Caco-2 (cell line): ENCODE data around the gene EIF1AD. TPM values are rescaled to one million over a fixed set of nuclear protein-coding genes. Genes with fewer than 3 reads are reported as not detected.

Source experiments
- BruUV-seq: library from RNA; stranded (reverse); fragments of 400-500 nt; replicated peaks from 2 replicates; lab custom pipeline; 2021; lab: Mats Ljungman, UMichigan
- CTCF ChIA-PET: fragments of 300-600 bp; sonication (Branson Sonifier 250); formaldehyde crosslinking; loops from one replicate; lab custom pipeline; 2022; ENCODE audit warnings: antibody characterized with exemption; lab: Charles Lee
- POLR2A ChIA-PET: fragments of 300-600 bp; sonication (Branson Sonifier 250); formaldehyde crosslinking; loops from one replicate; lab custom pipeline; 2022; ENCODE audit warnings: antibody characterized with exemption; lab: Charles Lee
- DNase-seq, 2 experiments: peaks; one replicate each; pipeline versions ENCODE4 v3.0.0 to v3.0.0-alpha.2; 2020 to 2022
- H3K27me3 ChIP-seq: replicated peaks from 2 replicates; pipeline ENCODE4 v1.6.0; 2011; ENCODE audit warnings: low read length; ENCODE audit not compliant: control insufficient read depth, insufficient read depth
- H3K36me3 ChIP-seq: 2 replicates; pipeline ENCODE4 v1.5.1; 2011; ENCODE audit warnings: low read length; ENCODE audit not compliant: control insufficient read depth, insufficient read depth
- H3K4me1 ChIP-seq: fragments of 250-450 bp; sonication (Bioruptor Pico); 2 replicates; pipeline ENCODE4 v1.5.1; 2020; ENCODE audit warnings: mild to moderate bottlenecking
- H3K4me3 ChIP-seq: 2 replicates; pipeline ENCODE4 v1.5.1; 2011; ENCODE audit warnings: low read depth, mild to moderate bottlenecking, control low read depth, low read length
- H3K9me3 ChIP-seq: fragments of 250-450 bp; sonication (Bioruptor Pico); 2 replicates; pipeline ENCODE4 v1.5.1; 2020; ENCODE audit warnings: mild to moderate bottlenecking, moderate library complexity
- H3K27ac Mint-ChIP-seq: one replicate; pipeline ENCODE4 v1.8.0; 2022; ENCODE audit warnings: mixed read lengths; ENCODE audit not compliant: unreplicated experiment
- H3K27me3 Mint-ChIP-seq: one replicate; pipeline ENCODE4 v1.8.0; 2022; ENCODE audit warnings: mixed read lengths; ENCODE audit not compliant: insufficient read depth, unreplicated experiment
- H3K36me3 Mint-ChIP-seq: one replicate; pipeline ENCODE4 v1.8.0; 2022; ENCODE audit warnings: mild to moderate bottlenecking, mixed read lengths; ENCODE audit not compliant: insufficient read depth, unreplicated experiment
- H3K4me1 Mint-ChIP-seq: one replicate; pipeline ENCODE4 v1.8.0; 2022; ENCODE audit warnings: low read depth, mixed read lengths; ENCODE audit not compliant: unreplicated experiment
- H3K4me3 Mint-ChIP-seq: one replicate; pipeline ENCODE4 v1.8.0; 2022; ENCODE audit warnings: mild to moderate bottlenecking, moderate library complexity, mixed read lengths; ENCODE audit not compliant: unreplicated experiment
- H3K9me3 Mint-ChIP-seq: one replicate; pipeline ENCODE4 v1.8.0; 2022; ENCODE audit warnings: mixed read lengths; ENCODE audit not compliant: unreplicated experiment
- intact Hi-C: fragments of 100-400 bp; cut with micrococcal nuclease; formaldehyde crosslinking; loops from one replicate; pipeline ENCODE4 v1.10.0; 2022; ENCODE audit not compliant: unreplicated experiment
- total RNA-seq: library from RNA; stranded (reverse); gene quantifications from 2 replicates; pipeline ENCODE4 v1.2.3, GENCODE V29; 2022
- TF ChIP-seq, protein P1 (sequence below), 2 experiments: fragments of 200-600 bp in 1 of 2; IDR thresholded peaks; 1 replicate in 1 of 2; 2 replicates in 1 of 2; pipeline versions ENCODE4 v1.5.1 to v1.8.0; 2011 to 2022; ENCODE audit warnings: antibody characterized with exemption in 1 of 2, control low read depth in 1 of 2, inconsistent platforms in 1 of 2, low read depth in 1 of 2, low read length in 1 of 2, mild to moderate bottlenecking in 1 of 2, moderate library complexity in 1 of 2; ENCODE audit not compliant: insufficient read depth in 1 of 2, severe bottlenecking in 1 of 2, unreplicated experiment in 1 of 2

The EIF1AD gene
- total RNA-seq, 1 experiment from 2014 or later = 55.3 TPM

DNA sequence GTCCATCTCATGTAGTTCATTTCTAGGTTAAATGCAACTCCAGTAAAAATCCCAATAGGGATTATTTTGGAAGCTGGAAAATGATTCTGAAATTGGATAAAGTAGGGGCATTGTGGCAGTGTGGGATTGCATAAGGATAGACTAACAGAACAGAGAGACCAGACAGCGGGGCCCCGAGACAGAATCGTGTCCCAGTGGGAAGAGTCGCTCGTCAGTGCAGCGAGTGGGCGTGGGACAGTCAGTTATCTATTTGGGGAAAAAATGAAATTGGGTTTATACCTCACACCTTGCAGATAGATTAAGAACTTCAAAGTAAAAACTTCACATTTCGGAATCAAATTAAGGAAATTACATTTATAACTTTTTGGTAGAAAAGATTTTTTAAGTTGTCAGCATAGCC lies 29.8 kb downstream of the EIF1AD start:
- no peaks in the 10 kb centered on the region for H3K4me1 ChIP-seq
- DNase-seq = no peak
- no peaks in the 10 kb centered on the region for H3K36me3 ChIP-seq
- POLR2A ChIA-PET = no interaction called here
- Mint-ChIP-seq H3K27ac (no peak overlapping the region), H3K4me3 (no peak overlapping the region), H3K4me1 (no peaks in the 10 kb centered on the region), H3K9me3 (no peaks in the 10 kb centered on the region), H3K36me3 (peaks cover 67% of the 10 kb centered on the region), H3K27me3 (no peaks in the 10 kb centered on the region)
- intact Hi-C loops = no loop called here
- CTCF ChIA-PET = no interaction called here
- no peaks in the 10 kb centered on the region for H3K9me3 ChIP-seq
- H3K4me3 ChIP-seq = no peak overlapping the region
- H3K27me3 ChIP-seq = no peaks in the 10 kb centered on the region
- no TSS peak for BruUV-seq
- TF ChIP-seq, protein P1, sequence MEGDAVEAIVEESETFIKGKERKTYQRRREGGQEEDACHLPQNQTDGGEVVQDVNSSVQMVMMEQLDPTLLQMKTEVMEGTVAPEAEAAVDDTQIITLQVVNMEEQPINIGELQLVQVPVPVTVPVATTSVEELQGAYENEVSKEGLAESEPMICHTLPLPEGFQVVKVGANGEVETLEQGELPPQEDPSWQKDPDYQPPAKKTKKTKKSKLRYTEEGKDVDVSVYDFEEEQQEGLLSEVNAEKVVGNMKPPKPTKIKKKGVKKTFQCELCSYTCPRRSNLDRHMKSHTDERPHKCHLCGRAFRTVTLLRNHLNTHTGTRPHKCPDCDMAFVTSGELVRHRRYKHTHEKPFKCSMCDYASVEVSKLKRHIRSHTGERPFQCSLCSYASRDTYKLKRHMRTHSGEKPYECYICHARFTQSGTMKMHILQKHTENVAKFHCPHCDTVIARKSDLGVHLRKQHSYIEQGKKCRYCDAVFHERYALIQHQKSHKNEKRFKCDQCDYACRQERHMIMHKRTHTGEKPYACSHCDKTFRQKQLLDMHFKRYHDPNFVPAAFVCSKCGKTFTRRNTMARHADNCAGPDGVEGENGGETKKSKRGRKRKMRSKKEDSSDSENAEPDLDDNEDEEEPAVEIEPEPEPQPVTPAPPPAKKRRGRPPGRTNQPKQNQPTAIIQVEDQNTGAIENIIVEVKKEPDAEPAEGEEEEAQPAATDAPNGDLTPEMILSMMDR (IDR thresholded peaks at IDR 0.05; ENCODE audit: insufficient read depth in 1 of 2, low read depth in 1 of 2, low read length in 1 of 2, severe bottlenecking in 1 of 2, unreplicated experiment in 1 of 2) = no peak

DNA sequence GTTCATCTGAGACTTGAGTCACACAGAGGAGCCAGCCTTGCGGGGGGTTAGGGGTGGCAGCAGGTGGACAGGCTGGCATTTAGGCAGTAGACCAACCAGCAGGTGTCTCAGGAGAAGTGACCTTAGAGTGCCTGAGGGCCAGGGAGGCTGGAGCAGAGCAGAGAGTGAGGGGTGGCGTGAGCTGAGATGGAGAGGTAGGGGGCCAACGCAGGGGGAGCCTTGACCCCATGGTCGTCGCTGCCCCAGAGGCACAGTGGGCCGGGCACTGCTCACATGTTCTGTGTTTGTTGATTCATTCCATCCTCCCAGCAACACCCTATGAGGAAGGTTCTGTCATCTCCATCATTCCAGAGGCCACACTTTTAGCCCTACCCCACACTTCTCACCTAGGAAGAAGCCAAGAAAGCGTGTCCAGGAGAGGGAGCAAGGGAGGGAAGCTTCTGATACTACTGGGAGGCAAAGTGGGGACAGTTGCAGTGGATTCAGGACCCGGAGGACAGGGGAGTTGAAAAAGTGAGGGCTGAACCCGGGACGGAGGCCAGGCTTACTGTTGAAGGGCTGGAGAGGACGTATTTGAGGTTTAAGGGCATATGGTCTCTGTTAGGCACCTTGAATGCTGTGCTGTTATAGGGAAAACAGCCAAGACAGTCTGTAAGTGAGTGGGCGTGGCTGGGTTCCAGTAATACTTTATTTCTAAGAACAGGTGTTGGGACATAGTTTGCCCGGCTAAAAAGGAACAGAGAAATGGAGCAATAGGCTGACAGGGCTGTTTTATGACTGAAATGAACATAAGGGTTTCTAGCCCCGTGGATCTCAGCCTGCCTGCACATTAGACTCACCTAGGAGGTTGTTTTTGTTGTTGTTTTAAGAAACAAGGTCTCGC lies 33.1 kb downstream of the EIF1AD start:
- H3K4me3 Mint-ChIP-seq = no peak overlapping the region
- ChIA-PET CTCF (interaction anchor here (1.2 kb wide), 1 partner anchor 78 kb away, joined by 4 read pairs; the partner anchor contains the start of gene CCDC85B), POLR2A (no interaction called here)
- no peaks in the 10 kb centered on the region for H3K4me1 ChIP-seq
- intact Hi-C loops = no loop called here
- H3K9me3 Mint-ChIP-seq = no peaks in the 10 kb centered on the region
- DNase-seq = no peak
- H3K27me3 Mint-ChIP-seq = no peaks in the 10 kb centered on the region
- H3K36me3 Mint-ChIP-seq = peaks cover 65% of the 10 kb centered on the region
- H3K27me3 ChIP-seq = no peaks in the 10 kb centered on the region
- peaks cover 1% of the 10 kb centered on the region for H3K36me3 ChIP-seq
- no peak overlapping the region for H3K4me3 ChIP-seq
- H3K27ac Mint-ChIP-seq = peak overlapping the region; percentile 11
- no peaks in the 10 kb centered on the region for H3K9me3 ChIP-seq
- BruUV-seq = no TSS peak
- no peaks in the 10 kb centered on the region for H3K4me1 Mint-ChIP-seq
- TF ChIP-seq, protein P1 (IDR thresholded peaks at IDR 0.05; ENCODE audit: insufficient read depth in 1 of 2, low read depth in 1 of 2, low read length in 1 of 2, severe bottlenecking in 1 of 2, unreplicated experiment in 1 of 2) = no peak

DNA sequence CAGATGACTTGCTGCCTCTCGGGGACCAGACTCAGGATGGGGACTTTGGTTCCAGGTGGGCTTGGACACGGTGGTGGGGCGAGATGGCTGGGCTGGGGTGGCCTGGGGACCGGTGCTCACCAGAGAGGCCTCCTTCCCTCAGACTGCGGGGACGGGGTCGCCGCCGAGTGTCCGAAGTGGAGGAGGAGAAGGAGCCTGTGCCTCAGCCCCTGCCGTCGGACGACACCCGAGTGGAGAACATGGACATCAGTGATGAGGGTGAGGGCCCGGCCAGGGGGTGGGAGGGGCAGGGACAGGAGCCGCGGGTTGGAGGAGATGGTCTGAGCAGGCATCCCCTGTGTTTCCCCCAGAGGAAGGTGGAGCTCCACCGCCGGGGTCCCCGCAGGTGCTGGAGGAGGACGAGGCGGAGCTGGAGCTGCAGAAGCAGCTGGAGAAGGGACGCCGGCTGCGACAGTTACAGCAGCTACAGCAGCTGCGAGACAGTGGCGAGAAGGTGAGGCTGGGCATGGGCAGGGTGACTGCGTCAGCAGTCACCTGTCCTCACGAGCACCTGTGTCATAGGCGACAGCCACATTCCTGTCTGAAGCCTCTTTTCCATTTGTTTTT lies 34.5 kb downstream of the EIF1AD start:
- Mint-ChIP-seq H3K4me3 (no peak overlapping the region), H3K36me3 (peaks cover 59% of the 10 kb centered on the region), H3K4me1 (peaks cover 9% of the 10 kb centered on the region), H3K9me3 (no peaks in the 10 kb centered on the region), H3K27ac (no peak overlapping the region), H3K27me3 (no peaks in the 10 kb centered on the region)
- no peaks in the 10 kb centered on the region for H3K27me3 ChIP-seq
- ChIA-PET CTCF (no interaction called here), POLR2A (interaction anchor here (0.5 to 0.7 kb wide), 2 partner anchors 12 to 19 kb away, joined by 4 to 7 read pairs; no protein-coding TSS in a partner anchor)
- no peaks in the 10 kb centered on the region for H3K9me3 ChIP-seq
- H3K4me1 ChIP-seq = peaks cover 8% of the 10 kb centered on the region
- no TSS peak for BruUV-seq
- DNase-seq = no peak
- H3K36me3 ChIP-seq = peaks cover 1% of the 10 kb centered on the region
- TF ChIP-seq, protein P1 (IDR thresholded peaks at IDR 0.05; ENCODE audit: insufficient read depth in 1 of 2, low read depth in 1 of 2, low read length in 1 of 2, severe bottlenecking in 1 of 2, unreplicated experiment in 1 of 2) = no peak
- intact Hi-C loops = no loop called here
- H3K4me3 ChIP-seq = no peak overlapping the region
